GM12891 (cell line): ENCODE data around the gene PI16.
A peak's percentile ranks its signal among the peaks of the same experiment; 100 is the strongest.
"Not testable (repeated sequence)": the region's sequence is repeated elsewhere in the genome, so short reads cannot be mapped to it uniquely, and the experiment has no call there.

Source experiments
- DNase-seq: peaks from one replicate; pipeline ENCODE4 v3.0.0; 2011; ENCODE audit warnings: low spot score; ENCODE audit not compliant: insufficient read length
- FAIRE-seq: peaks from 2 replicates; lab custom pipeline; 2011; peaks lifted over from hg19 to GRCh38; lab: Jason Lieb, UNC
- PAX5 ChIP-seq: IDR thresholded peaks from 2 replicates; pipeline ENCODE4 v1.6.1; 2011; ENCODE audit warnings: low read length, moderate library complexity, mild to moderate bottlenecking; ENCODE audit not compliant: insufficient read depth, severe bottlenecking
- POLR2A ChIP-seq: IDR thresholded peaks from 2 replicates; pipeline ENCODE4 v1.6.1; 2011; ENCODE audit warnings: low read depth, low read length, control low read depth
- POLR2AphosphoS5 ChIP-seq: IDR thresholded peaks from 2 replicates; pipeline ENCODE4 v1.6.1; 2011; ENCODE audit warnings: low read depth, low read length, control low read depth
- POU2F2 ChIP-seq: IDR thresholded peaks from 2 replicates; pipeline ENCODE4 v1.6.1; 2011; ENCODE audit warnings: low read depth, mild to moderate bottlenecking, control low read depth, low read length, moderate library complexity
- SPI1 ChIP-seq: IDR thresholded peaks from 2 replicates; pipeline ENCODE4 v1.6.1; 2011; ENCODE audit warnings: low read depth, low read length, control low read depth
- TAF1 ChIP-seq: IDR thresholded peaks from 2 replicates; pipeline ENCODE4 v1.6.1; 2011; ENCODE audit warnings: low read depth, low read length, control low read depth

PI16 gene

DNA sequence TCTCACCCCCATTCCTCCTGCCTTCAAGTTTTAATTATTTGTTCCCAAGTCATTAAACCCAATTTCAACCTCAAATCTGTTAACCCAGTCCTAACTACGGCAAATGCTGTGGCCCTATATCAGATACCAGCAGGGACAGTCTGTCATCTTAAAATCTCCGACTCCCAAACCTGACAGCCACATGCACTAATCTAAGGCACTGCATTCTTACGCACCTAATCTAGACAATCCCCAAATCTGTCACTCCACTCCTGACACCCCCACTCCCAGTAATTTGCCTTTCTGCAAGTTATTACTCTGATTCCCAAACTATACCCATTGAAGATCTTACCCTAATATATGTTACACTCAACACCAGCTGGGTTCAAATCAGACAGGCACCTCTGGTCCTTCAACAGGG lies 29.0 kb downstream of the PI16 start:
- TF ChIP-seq PAX5 (no peak), TAF1 (no peak), POU2F2 (no peak), POLR2A (no peak), SPI1 (no peak), POLR2AphosphoS5 (no peak)
- no peak for DNase-seq
- FAIRE-seq, result no peak

DNA sequence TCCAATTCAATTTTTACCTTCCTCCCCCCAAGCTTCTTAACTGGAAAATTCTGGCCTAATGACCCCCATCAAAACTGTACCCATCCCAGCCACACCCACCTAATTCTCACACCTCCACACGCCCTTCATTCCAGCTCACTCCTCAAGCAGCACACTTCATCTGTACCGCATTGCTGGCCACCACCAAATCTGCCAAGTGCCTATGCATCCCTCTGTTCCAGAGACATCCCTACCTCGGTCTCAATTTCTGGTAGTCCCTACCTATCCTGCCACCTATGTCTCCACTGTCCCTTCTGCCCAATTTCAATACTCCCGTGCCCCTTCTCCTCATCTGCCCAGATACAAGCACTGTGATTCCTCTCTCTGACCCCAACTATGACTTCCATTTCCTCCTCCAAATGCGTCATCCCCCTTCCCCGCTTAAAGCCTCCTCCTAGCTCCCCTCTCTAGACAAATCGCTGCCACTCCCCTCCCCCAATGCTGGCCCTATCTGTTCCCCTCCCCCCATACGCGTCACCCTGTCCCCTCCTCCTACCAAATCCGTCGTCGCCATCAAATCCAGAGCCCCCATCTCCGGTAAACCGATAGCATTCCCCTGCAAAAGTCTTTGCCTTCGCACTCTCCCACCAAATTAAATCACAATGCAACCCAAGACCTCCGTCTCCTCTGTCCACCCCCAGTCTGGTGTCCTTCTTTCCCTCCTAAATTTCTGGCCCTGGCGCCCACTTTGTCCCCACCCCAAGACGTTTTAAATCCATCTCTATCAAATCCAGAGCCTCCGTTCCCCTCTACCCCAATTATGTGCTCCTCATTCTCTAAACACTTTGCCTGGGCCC lies 30.3 kb downstream of the PI16 start:
- DNase-seq (no peak), FAIRE-seq (peak; percentile 20)
- TF ChIP-seq TAF1 (0 out of 2 replicates have a peak, but pooled peaks have one; percentile 41), POLR2A (no peak), POU2F2 (0 out of 2 replicates have a peak, but pooled peaks have one; percentile 4), SPI1 (no peak), POLR2AphosphoS5 (0 out of 2 replicates have a peak, but pooled peaks have one; percentile 40)

DNA sequence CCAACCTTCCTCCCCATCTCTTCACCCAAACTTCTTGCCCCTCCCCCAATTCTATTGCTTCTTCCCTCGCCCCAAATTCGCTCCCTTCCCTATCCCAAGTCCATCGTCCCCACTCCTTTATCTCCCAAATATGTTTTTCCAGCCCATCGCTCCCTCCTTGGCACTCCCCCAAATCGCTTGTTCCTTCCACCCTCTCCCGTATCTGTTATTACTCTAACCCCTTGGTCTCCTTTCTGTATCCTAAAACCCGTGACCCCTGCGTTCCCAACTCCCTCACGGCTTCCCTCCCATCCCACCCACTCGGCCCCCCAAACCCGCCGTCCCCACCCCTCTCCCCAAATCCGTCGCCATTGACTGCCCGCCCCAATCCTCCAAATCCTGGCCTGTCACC lies 30.9 kb downstream of the PI16 start:
- DNase-seq (no peak), FAIRE-seq (no peak)
- TF ChIP-seq POU2F2 (no peak), POLR2A (no peak), PAX5 (no peak), TAF1 (no peak), SPI1 (no peak), POLR2AphosphoS5 (no peak)

DNA sequence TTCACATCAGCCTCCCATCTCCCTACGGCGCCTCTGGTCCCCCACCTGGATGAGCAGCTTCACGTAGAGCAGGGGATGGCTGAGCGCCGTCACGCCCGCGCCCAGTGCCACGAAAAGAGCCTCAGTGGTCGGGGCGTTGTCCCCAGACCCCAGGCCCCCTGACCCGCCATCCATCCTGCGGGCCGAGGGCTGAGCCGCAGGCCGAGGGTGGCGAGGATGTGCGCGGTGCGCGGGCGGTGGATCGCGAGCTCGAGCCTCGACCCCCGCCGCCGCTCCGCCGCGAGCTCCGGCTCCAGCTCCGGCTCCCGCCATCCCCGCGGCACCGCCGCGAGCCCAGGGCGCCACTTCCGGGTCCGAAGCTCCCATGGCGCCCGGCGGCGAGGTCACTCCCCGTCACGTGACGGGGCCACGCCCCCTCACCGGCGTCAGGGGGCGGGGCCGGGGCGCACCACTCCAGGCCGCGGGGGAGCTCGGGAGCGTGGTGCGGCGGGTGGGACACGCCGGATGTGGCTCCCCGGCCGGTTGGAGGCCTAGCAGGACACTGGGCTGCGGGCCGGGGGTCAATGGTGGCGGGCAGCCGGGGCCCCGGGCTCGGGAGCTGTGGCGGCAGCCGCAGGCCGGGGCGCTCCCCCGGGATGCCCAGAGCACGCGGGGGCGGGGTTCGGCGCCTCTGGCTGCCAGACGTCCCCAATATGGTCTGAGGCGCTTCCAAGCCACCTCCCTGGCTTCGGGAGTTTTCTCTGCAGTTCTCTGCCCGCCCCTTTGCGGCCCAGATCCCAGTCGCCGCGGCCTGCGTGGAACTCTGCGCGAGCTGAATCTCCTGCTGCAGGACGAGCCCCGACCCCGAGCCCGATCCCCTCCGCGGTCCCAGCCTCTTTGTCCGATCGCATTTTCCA lies 31.5 kb downstream of the PI16 start, which contains the start of gene MTCH1:
Gene MTCH1 (minus strand): TSS at position 389 of the 896 bp plus-strand sequence. CDS start 23 bp downstream, at position 366.
- DNase-seq (peak; percentile 97), FAIRE-seq (peak; percentile 97)
- TF ChIP-seq POU2F2 (peak; percentile 80), PAX5 (no peak), POLR2AphosphoS5 (peak; percentile 80), TAF1 (peak; percentile 90), SPI1 (0 out of 2 replicates have a peak, but pooled peaks have one; percentile 27), POLR2A (peak; percentile 88)

- no peak for TF ChIP-seq TAF1
- TF ChIP-seq POLR2A, result no peak
- TF ChIP-seq POU2F2, result no peak
- no peak for TF ChIP-seq PAX5
- no peak for TF ChIP-seq SPI1
- TF ChIP-seq POLR2AphosphoS5, result no peak
- DNase-seq, result no peak
Measured at GRCh38 chr6:36986704-36987047, 32.1 kb downstream of the PI16 start.

DNA sequence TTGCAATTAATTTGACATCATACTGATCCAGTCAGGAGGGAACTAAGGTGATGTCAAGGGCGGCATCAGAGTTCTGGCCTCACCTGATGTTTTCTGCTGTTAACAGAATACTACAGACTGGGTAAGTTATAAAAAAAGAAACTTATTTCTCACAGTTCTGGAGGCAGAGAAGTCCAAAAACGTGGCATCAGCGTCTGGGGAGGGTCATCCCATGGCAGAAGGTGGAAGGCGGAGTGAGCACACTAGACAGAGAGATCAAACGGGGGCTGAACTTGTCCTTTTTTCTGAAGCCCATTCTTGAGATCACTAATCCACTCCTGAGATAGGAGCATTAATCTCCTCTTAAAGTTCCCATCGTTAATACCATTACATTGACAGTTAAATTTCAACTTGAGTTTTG lies 34.7 kb downstream of the PI16 start:
- no peak for FAIRE-seq

More at GRCh38 chr6:36986704-36987047, 32.1 kb downstream of the PI16 start:
- peak; percentile 26 for FAIRE-seq

GRCh38 chr6:36990401-36990800 lies 35.9 kb downstream of the PI16 start:
- FAIRE-seq, result peak; percentile 40
- DNase-seq, result not testable (repeated sequence)

More for the DNA sequence above, 34.7 kb downstream of the PI16 start:
- DNase-seq, result no peak
- no peak for TF ChIP-seq POLR2AphosphoS5
- no peak for TF ChIP-seq SPI1
- TF ChIP-seq PAX5, result no peak
- TF ChIP-seq TAF1, result no peak
- no peak for TF ChIP-seq POU2F2
- no peak for TF ChIP-seq POLR2A

DNA sequence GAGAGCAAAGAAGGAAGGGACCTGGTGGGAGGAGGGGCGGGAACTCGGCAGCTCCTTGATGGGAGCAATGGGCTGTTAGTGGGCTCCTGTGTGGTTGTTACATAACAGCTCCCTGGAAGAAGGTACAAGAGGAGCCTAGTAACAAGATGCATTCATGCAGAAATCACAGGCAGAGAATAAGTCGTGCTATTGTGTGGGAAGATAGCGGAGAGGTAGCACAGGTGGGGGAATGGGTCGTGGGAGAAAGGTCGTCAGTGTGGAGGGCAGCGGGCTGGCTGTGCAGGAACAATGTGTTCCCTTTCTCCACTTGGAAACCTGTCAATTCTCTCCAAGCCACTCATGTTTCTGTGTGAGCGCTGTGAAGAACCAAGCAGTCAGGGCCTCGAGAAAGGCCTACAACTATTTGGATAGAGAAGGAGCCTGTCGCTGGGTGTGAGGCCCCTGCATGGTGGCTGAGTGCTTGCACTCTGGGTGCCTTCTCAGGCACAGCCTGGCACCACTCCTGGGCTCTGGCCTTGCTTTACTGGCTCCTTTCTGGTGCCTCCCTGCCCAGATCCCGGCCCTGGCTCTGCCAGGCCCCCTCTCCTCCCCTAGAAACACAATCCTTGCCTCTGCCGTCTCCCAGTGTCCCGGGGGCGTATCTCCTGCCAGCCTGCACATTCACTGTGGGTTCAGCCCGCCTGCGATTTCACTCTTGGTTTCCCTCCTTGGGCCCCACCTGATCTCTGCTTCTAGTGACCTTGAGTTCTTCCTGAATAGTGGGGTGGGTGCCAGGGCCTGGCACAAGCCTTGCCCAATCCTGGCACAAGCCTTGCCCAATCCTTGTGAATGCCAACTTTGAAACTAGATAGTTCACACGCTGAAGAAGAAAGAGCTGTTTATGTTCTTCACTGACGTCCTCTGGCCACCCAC lies 43.5 kb downstream of the PI16 start:
- no peak for TF ChIP-seq SPI1
- FAIRE-seq, result no peak
- DNase-seq, result no peak

DNA sequence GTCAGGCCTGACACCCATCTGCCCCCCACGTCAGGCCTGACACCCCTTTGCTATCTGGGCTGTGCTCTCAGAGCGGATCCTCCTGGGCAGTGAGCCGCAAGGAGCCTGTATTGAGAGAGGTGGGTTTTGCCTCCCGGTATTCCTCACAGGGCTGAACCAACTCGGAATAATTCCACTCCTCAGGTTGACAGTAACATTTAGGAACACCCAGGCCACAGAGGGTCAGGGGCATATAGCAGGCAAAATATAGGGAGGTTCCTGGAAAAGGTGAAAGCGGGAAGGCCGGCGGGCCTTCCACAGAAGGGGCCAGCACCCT lies 44.1 kb downstream of the PI16 start:
- no peak for TF ChIP-seq TAF1
- TF ChIP-seq POLR2A, result no peak
- no peak for TF ChIP-seq PAX5
- TF ChIP-seq POLR2AphosphoS5, result no peak
- TF ChIP-seq SPI1, result no peak
- no peak for TF ChIP-seq POU2F2
- FAIRE-seq, result no peak
- no peak for DNase-seq
